ENCODE data around the gene SLC25A42.
"Not testable (repeated sequence)": the region's sequence is repeated elsewhere in the genome, so short reads cannot be mapped to it uniquely, and the experiment has no call there.

SLC25A42 gene

DNA sequence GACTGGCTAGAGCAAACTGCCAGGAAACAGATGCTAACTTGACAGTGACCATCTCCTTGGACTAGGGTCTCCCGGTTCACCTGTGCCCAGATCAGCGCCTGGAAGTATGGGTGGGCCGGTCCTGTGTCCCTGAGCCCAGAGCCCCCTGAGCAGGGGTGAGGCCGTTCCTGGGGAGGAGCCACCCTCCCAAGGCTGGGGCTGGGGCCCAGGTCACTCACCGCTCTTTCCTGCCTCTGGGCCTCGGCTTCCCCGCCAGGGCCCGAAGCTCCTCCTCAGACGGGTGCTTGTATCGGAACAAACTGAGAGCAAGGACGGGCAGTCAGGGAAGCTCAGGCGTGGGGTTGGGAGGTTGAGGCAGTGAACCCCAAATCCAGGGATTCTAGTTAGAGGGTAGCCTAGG is 69.1 kb downstream of the SLC25A42 start:
- in situ Hi-C loops (cut with HindIII; ENCODE audit: low sequenced_read_pairs) = no loop called here

- in situ Hi-C loops (cut with HindIII; ENCODE audit: low sequenced_read_pairs) = no loop called here
These were observed 70.2 kb downstream of the SLC25A42 start for GRCh38 chr19:19133985-19134384.

DNA sequence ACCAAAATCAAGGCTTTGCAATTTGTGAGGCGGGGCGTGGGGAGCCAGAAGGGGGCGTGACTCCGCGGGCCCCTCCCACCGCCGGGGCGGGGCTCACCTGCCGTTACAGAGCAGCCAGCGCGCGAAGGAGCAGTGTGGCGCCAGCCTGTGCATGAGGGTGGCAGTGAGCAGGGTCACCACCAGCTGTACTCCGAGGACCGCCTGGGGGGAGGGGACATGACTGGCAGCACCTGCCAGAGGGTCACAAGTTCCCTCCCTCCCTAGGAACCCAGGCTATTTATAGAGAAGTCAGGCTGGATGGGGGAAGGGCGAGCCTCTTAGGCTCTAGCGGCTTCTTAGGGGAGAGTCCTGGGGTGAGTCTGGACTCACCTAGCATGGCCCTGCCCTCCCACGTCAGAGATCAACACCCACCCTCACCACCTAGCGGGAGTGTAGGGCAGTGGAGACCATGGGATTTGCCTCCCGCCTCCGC is 70.9 kb downstream of the SLC25A42 start:
- in situ Hi-C loops (cut with HindIII; ENCODE audit: low sequenced_read_pairs) = no loop called here

DNA sequence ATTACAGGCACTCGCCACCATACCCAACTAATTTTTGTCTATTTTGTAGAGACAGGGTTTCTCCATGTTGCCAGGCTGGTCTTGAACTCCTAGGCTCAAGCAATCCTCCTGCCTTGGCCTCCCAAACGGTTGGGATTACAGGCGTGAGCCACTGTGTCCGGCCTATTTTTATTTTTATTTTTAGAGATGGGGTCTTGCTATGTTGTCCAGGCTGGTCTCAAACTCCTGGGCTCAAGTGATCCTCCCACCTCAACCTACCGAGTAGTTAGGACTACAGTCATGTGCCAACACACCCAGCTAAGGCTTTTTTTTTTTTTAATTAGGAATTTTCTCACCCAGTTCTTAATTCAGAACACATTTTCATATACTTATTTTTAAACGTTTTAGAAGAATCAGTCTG is 71.9 kb downstream of the SLC25A42 start:
- in situ Hi-C loops (cut with HindIII; ENCODE audit: low sequenced_read_pairs) = not testable (repeated sequence)

DNA sequence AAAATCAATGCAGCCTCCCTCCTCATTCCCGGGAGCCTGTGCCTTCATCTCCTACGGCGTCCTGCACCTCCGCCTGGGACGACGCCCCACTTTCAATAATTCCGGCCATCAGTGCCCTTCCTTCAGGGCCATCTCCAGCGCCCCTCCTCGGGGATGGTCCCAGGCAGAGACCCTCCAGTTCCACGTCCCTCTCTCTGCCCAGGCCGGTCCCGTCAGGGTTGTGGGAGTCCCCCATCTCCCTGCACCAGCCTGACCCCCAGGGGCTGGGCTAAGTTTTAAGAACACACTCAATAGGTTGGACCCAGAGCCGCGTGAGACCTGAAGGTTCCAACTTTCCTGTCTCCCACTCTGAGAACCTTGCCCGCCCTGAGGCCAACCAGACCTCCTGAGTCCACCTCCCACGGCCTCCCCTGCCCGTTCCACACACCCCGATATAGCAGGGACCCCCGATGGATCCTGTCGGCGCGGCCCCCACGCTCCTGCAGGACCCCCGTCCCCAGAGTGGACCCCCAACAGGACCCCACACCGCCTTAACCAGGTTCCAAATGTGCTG is 73.8 kb downstream of the SLC25A42 start:
- in situ Hi-C loops (cut with HindIII; ENCODE audit: low sequenced_read_pairs) = no loop called here

DNA sequence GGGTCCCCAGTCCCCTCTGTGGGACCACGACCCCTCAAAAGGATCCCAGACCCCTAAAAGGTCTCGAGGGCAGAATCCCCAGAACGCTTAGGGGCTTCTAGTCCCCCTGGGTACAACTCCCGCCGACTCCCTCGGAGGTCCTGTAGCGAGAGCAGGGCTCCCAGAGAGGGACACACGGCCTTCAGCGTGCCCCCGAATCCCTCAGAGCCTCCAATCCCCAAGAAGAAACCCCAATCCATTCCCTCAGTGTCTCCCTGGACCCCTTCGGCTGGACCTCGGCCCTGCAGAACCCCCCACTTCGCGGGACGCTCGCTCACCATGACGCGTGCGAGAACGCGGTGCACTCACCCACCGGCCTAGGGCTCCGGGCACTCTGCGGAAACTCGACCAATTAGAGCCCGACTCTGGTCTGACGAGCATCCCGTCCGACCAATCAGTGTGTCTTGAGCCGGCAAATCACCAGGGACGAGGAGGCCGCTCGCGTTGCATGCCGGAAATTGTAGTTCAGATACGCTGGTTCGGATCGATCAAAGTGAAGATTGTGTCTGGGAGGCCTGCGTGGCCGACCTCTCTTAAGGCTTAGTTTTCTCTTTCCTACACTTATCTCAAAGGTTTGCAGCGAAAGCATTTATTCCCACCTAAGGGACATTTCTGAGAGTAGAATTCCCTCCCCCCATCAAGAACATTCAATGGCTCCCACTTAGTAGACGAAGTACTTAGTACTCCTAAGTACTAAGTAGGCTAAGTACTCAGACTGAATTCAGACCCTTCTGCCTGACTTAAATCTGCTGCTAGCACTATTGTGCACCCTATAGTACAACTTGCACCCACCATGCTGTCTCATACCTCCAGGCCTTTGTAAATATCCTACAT is 74.6 kb downstream of the SLC25A42 start, which contains the start of gene TMEM161A:
TSS of gene TMEM161A (minus strand) at position 370 of the 873 bp plus-strand sequence. CDS start at position 320, 50 bp downstream.
- in situ Hi-C loops (cut with HindIII; ENCODE audit: low sequenced_read_pairs) = no loop called here

DNA sequence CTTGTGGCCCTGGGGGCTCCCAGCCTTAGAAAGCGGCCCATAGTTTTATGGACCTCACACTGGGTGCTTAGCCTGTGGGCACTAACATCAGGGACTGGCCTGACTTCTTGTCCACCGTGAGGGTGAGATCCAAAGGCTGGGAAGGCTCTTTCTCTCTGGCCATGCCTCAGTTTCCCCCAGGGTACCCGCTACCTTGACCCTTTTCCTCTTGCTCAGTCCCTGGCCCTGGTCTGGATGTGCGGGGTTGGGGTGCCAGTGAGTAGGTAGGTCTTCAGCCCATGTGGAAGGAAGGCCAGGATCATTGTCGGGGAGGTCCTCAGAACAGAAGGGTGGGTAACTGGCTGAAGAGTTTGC is 76.1 kb downstream of the SLC25A42 start:
- in situ Hi-C loops (cut with HindIII; ENCODE audit: low sequenced_read_pairs) = no loop called here

DNA sequence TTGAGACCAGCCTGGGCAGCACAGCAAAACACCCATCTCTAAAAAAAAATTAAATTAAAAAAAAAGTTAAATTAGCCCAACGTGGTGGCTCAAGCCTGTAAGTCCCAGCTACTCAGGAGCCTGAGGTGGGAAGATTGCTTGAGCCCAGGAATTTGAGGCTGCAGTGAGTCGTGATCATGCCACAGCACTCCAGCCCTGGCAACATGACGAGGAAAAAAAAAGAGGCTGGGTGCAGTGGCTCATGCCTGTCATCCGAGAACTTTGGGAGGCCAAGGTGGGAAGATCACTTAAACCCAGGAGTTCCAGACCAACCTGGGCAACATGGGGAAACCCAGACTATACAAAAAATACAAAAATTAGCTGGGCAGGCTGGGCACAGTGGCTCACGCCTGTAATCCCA is 76.7 kb downstream of the SLC25A42 start:
- in situ Hi-C loops (cut with HindIII; ENCODE audit: low sequenced_read_pairs) = no loop called here

DNA sequence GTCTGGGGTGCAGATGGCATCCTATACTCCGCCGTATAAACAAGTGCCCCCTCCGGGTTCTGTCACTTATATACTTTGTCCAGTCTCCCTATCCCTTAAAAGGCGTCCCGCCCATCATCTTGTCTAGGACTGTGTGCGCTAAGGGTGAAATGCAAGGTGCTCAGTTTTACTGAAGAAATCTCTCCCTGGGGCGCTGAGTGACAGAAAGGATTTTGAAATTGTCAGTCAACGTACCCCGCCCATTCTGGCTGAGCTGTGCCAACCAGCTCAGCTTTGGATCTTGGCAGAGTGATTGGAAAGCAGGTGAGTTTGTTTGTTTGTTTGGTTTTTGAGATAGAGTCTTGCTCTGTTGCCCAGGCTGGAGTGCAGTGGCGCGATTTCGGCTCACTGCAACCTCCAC is 78.6 kb downstream of the SLC25A42 start:
- in situ Hi-C loops (cut with HindIII; ENCODE audit: low sequenced_read_pairs) = no loop called here

DNA sequence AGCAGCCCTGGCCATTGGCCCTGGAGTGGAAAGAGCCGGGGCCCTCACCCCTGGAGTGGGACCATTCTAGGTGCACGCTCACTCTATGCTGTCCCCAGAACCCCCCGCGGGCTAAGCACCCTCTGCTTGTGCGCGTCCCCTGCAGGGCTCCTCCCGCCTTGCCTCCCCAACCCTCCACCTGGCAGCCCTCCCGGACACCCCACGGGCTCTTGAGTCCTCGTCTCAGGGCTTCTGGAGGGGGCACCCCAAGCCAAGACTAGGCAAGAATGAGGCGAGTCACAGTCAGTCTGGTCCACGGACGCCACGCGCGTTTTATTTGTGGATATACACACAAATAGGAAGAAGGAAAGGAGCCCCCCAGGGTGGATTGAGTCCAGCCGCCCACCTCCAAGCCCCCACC is 81.5 kb downstream of the SLC25A42 start:
- in situ Hi-C loops (cut with HindIII; ENCODE audit: low sequenced_read_pairs) = no loop called here

DNA sequence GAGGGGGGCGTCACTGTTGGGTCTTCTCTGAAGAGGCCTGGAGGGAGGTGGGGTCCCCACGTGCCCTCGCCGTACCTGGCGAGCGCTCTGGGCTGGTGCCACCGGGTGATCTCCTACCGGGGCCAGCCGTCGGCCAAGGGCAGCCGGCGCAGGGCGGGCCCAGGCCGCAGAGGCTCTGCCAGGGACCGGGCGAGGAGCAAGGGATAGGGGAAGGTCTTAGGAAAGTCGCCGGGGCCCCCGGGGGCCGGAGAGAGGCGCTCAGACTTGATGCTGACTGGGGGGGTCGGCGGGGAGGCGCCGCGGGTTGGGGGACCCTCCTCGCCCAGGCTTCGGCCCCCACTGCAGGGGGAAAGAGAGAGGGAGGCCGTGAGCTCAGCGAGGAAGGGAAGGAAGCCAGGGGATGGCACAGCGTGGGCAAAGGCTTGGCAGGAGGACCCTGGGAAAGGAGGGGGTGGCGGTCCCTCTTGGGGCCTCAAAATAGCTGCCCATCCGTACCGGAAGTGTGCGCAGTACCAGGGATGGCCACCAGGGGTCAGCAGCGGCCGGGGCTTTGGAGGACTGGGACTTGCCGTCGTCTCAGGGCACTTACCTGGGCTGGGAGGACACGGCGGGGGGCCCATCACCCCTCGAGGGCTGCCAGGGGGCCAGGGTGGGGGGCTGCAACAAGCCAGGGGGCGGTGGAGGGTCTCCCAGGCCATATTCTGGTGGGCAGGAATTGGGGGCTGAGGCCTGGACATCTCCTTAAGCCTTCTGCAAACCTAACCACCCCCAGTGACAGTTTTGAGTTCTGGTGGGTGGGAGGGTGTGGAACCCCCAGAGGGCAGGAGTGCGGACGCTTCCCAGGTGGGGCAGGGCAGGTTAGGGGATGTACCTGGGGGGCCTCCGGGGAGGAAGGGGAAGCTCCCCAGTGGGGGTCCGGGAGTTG is 82.2 kb downstream of the SLC25A42 start:
- in situ Hi-C loops (cut with HindIII; ENCODE audit: low sequenced_read_pairs) = no loop called here

DNA sequence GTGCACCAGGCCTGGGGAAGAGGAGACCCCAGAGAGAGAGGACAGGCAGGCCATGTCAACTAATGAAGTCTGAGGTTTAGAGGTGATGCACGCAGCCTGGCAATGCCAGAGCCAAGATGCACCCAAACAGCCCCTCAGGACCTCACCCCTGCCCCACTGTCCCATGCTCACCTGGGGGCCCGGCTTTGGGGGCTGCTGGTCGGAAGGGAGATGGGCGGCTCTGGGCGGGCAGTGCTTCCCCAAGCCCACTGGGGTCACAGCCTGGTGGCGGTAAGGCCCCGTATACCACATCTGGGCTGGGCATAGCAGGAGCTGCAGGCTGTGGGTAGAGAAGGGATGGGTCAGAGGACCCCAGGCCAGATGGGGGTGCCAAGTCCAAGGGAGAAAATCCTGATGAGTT is 83.1 kb downstream of the SLC25A42 start:
- in situ Hi-C loops (cut with HindIII; ENCODE audit: low sequenced_read_pairs) = no loop called here

- in situ Hi-C loops (cut with HindIII; ENCODE audit: low sequenced_read_pairs) = no loop called here
These were observed 83.5 kb downstream of the SLC25A42 start for GRCh38 chr19:19147344-19147743.

- in situ Hi-C loops (cut with HindIII; ENCODE audit: low sequenced_read_pairs) = not testable (repeated sequence)
These were observed 84.7 kb downstream of the SLC25A42 start for GRCh38 chr19:19148504-19148903.

DNA sequence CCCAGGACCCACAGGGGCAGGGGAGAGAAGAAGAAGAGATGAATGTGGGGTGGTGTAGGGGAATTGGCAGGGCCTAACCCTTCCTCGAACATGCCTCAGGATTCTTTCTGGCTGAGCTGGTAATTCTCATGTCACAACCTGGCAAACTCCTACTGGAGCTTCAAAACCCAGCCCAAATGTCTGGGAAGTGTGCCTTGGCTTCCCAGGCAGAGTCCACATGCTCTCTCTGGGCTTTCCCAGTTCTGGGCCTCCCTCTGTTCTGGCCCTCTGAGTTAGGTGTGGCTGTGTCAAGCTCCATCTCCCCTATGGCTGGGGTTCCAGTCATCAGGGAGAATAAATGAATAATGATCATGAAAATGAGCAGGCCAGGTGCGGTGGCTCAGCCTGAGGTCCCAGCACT is 85.6 kb downstream of the SLC25A42 start:
- in situ Hi-C loops (cut with HindIII; ENCODE audit: low sequenced_read_pairs) = no loop called here

DNA sequence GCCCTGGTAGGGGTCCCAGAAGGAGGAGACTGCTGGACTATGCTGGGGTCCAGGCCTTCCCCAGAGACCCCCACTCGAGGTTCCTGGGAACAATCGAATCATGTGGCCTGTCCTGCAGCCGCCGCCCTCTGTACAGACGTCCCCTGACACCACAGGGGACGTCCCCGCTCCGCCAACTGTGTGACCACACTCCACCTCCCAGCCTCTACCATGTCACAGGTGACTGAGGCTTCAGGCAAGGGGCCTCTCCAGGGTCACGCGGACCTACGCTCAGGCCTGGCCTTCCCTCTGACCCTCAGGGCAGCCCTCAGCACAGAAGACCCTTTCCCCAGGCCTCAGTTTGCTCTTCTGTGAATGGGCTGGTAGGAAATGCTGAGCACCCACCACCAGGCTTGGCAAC is 87.6 kb downstream of the SLC25A42 start:
- in situ Hi-C loops (cut with HindIII; ENCODE audit: low sequenced_read_pairs) = no loop called here

DNA sequence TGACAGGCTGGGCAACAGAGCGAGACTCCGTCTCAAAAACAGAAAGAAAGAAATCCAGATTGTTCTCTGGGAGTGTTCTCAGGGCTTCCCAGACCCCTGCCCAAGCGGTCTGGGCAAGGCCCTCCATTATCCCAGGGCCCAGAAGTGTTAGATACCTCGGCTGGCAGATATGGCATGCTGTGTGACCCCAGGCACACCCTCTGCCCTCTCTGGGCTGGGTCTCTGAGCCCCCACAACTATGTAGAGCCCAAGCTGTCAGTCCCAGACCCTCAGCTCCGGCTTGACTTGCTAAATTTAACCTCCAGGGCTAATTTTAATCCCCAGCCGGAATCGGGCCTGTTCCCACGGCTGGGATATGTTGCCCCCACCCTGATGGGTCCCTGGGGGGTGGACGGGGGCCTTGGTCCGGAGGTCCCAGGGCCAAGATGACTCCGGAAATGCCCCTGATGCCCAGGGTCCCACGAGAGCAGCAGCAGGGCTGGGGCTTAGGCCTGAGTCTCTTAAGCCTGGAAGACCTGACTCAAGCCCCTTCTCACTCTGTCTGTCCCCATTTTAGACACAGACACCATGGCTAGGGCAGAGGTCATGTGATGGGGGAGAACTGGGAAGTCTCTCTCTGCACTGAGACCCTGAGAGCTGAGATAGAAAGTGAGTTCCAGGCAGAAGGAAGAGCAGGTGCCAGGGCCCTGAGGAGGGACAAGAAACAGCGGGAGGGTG is 89.0 kb downstream of the SLC25A42 start:
- in situ Hi-C loops (cut with HindIII; ENCODE audit: low sequenced_read_pairs) = no loop called here

DNA sequence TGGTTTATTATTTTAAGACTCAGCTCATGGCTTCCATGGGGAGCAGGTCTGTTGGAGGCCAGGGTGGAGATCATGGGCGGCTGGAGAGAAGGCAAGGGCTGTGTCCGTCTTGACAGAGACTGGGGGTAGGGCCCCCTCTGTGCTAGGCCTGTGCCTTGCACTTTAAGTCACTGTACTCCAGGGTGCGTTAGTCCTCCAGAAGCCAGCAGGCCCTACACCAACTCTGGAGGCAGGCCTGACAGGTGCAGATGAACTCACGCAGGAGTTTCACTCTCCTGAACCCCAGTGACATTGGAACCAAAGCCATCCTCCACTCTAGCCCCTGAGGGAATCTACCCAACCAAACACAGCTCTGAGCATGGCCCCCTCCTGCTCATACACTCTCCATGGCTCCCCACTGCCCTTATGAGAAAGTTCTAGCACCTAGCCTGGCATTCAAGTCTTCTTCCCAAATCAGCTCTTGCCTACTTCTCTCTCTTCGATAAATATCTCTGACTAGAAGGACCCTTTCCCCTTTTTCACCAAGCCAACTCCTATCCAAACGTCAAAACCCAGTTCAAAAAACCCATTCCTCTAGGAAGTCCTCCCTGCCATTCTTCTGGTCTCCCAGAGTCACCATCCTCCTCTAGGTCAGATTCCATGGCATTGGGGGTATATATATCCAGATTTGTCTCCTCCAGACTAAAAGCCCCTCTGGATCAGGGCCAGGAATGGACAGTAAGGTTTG is 91.1 kb downstream of the SLC25A42 start:
- in situ Hi-C loops (cut with HindIII; ENCODE audit: low sequenced_read_pairs) = no loop called here

DNA sequence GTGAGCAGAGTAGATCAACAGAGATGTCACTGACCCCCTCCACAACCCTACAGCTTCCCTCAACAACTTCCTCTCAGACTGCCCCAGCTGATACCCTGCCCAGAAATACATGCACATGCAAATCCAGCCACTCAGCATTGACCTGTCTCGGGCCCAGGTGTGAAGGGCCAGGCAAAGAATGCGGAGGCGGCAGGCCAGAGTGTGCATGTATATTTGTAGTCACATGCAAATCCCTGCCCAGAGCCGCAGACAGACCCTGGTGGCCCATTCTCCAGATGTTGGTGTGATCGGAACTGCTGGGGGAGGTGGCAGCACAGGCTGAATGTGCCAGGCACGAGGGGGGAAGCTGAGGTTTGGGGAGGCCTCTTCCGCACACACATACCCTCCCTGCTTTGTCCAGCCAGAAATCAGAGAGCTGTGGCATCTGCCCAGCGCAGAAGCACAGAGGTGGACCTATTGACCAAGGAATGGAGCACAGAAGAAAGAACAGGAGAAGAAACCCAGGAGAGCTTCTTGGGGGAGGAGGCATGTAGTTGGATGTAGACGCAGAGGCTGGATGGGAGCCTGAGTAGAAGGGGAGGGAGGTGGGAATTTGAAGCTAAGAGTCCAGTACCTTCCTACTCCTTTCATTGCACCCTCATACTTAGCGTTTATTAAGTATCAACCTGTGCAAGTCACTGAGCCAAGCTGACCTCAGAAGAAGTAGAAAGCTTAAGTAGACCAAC is 91.9 kb downstream of the SLC25A42 start:
- in situ Hi-C loops (cut with HindIII; ENCODE audit: low sequenced_read_pairs) = no loop called here
